MV-4-11 (cell line): ENCODE measurements around the gene ERFE.
"Not testable (repeated sequence)": the region's sequence is repeated elsewhere in the genome, so short reads cannot be mapped to it uniquely, and the experiment has no call there.

Experiments used
- DNase-seq: peaks from one replicate; lab custom pipeline; 2025; lab: John Stamatoyannopoulos, UW

Gene ERFE

GRCh38 chr2:238169708-238170251 lies 11.0 kb downstream of the ERFE start:
- DNase-seq = peak; percentile 54

DNA sequence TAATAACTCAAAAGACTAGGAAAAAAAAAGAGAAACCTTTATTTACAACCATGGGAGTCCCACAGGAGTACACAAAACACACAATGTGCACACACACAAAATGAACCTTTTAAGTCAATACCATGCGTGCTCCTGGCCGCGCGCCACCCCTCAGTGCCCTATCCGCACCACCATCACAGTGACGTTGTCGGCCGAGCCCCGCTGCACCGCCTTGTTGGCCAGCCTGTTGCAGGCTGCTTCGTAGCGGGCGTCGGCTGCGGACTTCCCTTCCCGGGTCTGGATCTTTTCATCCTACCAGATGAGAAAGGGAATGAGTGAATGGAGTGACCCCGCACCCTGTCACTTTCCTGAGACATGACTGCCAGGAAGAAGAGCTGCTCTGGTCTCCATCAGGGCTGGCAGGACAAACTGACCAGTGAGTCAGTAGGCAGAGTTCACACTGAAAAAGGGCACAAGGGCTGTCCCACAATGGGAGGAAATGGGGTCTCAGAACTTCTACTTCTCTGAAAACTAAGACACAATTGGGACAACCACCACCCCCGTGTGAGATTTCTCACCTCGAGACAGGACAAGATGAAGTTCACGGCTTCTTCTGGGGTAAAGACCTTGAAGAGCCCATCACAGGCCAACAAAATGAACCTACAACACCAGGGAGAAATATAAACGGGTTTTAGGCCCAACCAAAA lies 11.8 kb downstream of the ERFE start:
- DNase-seq = no peak

DNA sequence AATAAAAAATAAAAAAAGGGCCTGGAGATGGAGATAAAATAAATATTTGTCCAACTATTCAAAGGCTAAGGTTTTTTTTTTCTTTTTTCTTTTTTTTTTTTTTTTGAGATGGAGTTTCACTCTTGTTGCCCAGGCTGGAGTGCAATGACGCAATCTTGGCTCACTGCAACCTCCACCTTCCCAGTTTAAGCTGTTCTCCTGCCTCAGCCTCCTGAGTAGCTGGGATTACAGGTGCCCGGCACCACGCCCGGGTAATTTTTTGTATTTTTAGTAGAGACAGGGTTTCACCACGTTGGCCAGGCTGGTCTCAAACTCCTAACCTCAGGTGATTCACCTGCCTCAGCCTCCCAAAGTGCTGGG lies 12.3 kb downstream of the ERFE start:
- not testable (repeated sequence) for DNase-seq

DNA sequence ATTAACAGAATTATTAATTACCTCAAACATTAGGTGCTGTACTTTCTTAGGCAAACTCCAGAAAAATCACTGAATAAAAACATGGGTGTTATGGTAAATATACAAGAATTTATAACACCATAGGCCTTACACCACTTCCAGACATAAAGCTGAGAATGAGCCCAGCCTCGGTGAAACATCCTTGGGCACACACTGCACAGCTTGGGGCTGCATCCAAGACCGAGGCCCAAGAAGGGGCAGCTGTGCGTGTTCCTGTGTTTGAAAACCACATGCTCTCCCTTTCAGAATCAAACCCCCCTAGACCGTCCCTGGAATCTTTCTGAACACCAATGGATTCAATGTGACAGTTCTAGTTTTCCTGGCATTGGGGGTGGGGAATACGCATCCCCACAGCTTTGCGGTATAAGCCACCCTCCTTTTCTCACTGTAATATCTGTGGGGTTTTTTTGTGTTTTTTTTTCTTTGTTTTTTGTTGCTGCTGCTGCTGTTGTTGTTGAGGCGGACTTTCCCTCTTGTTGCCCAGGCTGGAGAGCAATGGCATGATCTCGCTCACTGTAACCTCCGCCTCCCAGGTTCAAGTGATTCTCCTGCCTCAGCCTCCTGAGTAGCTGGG lies 12.9 kb downstream of the ERFE start:
- DNase-seq = no peak

DNA sequence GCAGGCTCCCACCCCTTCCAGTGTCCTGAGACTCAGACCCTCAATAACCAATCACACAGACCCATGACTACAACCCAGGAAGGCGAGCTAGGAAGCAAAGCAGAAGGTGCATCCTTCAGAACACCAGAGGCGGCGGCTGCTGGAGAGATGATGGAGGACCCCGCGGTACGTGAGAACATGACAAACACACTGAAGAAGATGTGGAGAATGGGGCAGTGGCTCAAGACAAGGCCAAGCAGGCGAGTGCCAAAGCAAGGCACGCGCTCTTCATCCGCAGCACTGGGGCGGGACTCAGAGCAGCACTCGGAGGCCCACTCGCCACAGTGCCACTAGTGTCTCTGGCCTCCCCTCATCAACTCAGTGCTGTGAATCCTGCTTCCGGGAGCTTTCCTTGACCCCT lies 13.7 kb downstream of the ERFE start:
- no peak for DNase-seq

DNA sequence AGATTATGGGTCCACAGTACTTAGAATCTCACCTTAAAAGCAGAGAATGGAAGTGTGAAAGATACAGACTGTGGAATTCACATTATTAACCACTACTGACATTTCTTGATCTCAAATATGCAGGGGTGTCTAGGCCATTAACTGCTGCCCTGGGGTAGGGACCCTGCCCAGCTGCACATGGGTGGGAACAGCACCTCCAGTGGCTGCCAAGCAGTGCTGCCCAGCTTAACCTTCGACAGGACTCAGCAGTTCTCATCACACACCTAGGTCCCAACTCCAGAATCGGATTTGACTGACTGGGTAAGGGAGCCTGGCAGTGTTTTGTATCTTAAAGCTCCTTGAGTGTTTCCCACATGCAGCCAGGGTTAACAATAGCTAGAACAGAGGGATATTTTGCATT lies 14.9 kb downstream of the ERFE start:
- DNase-seq = no peak

GRCh38 chr2:238174291-238174690 lies 15.5 kb downstream of the ERFE start:
- no peak for DNase-seq

GRCh38 chr2:238174701-238175100 lies 15.9 kb downstream of the ERFE start:
- DNase-seq = no peak

DNA sequence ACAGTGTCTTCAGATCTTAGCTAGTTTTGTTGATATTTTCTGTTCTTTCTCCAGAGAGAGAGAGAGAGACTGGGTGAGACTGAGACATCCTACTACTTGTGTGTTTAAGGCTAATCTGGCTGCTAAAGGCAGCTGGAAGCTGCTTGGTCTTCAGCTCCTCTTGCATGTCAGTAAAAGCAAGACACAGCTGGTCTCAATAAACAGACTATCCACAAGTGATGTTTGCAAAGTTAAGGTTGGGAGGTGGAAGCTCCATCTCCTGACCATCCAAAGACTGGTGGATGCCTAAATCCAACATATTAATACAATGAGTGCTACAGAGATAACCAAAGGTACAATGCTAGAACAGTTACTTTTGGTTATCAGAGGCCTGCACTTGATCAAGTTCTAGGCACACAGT lies 17.8 kb downstream of the ERFE start:
- no peak for DNase-seq

GRCh38 chr2:238180554-238180953 lies 21.8 kb downstream of the ERFE start:
- DNase-seq = no peak

DNA sequence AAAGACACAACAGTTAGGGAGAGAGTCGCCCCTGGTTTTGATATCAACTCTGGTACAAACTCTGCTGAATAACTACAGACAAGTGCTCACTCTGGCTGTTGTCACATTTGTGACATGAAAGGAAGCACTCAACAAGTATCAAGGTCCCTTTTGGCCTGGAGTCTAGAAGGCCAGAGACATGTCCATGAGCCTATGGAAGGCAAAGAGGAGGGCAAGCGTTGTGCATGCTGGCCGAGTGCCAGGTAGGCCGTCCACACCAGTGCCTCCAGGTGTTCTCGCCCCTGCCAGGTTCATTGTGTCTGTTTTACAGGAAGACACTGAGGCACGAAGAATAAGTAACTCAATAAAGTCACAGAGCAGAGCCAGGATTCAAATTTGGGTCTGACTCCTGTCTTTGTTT lies 23.6 kb downstream of the ERFE start:
- DNase-seq = no peak

DNA sequence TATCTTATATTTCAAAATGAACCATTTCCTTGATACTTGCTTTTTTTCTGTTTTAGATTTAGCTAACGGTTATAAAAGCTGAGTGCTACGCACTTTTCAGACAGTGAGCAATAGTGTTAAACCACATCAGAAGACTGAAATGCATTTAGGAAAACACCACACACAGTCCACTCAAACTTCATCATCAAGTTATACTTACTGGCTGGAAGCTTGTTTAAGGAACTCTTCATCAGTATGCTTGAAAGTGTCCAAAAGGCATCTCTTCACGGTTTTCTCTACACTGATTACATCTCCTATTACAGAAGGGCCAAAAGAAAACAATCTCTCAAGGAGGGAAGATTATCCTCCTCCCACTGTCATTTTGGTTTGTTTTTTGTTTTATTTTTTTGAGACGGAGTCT lies 25.1 kb downstream of the ERFE start:
- DNase-seq = no peak

DNA sequence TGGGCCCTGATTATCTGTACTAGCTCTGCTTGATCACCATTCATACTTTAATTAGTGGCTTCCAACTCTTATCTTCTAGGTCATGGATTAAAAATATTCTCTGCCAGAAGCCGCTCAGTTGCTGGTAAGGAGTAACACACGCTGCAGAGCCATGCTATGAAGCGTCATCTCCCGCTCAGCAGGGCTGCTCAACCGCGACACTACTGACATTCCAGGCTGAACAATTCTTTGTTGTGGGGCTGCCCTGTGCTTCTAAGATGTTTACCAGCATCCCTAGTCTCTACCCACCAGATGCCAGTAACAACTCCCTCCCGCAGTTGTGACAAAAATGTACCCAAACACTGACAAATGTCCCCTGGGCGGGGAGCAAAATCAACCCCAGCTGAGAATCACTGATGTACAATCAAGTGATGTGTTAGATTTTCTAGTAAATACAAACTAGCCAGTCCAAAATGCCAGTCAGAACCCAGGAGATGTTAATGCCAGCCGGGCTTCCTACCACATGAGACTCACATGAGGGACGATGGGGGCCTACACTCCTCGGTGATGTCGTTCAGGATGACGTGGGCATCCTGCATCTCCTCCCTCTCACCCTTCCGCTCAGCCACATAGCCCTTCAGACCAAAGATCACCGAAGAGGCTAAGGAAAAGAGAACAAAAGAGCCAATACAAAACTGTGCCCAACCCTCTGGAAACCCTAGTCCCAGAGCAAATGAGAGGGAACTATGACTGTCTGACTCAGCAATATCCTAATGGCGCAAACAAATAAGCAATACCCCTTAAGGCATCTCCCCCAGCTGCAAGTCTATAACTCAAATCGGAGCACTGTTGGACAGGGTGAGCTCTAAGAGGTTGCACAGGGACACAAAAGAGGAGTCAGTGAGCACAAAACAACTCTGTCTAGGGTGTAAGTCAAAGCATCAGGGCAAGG lies 29.1 kb downstream of the ERFE start:
- no peak for DNase-seq

DNA sequence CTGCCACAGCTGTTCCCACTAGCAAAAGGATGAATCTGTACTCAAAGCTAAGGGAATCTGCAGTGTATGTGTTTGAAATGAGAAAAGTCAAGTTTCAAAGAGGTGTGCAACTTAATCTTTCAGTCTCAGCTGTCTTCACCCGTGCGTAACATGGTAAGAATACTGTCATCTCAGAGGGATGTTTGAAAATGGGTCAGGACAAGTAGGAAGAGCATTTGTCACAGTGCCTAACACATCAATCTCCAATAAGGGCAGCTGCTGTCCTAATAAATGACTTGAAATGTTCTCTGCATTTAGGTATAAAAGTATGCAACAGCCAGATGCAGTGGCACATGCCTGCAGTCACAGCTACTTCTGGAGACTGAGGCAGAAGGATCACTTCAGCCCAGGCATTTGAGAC lies 31.7 kb downstream of the ERFE start:
- DNase-seq = no peak

DNA sequence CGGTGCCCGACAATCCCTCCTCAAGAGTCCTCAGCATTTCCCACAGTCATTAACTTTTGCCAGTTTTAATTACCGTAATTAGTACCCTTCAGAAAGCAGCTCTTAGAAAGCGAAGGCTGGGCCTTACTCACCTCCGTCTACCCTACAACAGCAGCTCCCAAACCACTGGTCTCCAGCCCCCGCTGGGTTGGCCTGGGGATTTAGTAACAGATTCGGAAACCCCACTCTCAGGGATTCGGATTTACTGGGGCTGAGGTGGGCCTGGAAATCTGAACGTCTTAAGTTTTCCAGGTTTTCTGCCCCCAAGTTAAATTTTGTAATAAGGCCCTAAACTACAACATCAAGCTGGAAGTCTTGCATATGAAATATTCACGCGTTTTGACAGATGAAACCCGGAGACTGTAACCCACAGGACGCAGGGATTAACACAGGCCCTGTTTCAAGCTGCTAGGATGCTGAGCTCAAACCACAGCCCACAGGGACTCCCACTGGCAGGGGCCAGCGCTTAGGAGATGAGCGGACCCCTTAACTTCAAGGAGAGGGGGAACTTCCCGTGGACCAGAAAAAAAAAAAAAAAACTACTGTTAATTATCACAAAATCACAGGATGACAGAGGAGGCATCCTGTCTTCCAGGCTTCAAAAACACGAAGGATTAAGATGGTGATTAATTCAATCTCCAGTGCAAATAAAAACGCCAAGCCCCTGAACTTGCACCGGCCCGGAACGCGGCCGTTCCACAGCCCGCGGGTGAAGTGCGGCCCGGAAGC lies 43.7 kb downstream of the ERFE start:
- DNase-seq = peak; percentile 69

DNA sequence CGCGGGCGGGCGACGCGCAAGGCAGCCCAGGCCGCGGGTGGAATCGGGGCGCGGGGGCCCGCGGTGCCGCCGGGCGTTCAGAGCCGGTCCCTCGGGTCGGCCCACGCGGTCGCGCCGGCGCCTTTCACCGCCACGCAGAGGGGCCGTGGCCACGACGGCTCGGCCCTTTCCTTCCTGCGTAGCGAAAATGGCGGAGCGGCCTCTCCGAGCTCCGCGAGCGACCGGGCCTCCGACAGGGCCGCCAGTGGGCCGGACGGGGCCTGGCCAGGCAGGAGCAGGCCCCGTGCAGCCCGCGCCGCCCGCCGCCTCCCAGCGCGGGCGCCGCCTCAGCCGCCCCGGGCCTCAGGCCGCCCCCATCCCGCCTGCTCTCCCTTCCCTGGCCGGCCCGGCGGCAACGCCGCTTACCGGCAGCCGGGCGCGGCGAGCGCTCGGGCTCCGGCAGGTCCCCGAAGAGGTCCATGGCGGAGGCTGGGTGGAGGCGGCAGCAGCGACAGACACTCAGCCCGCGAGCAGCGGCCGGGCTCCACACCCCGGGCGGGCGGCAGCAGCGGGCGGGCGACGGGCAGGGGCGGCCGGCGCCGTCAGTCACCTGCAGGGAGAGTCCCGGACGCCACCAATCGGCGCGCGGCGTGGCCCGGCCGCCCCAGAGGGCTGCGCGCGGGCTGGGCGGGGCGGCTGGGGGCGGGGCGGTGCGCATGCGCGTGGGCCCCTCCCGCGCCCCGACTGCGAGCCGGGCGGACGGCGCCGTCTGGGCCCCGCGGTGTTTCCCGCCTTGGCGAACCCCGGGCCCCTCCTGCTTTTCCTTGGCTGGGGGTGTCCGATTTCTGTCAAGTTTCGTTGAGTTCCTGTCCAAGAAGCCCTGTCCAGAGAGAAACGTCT lies 44.6 kb downstream of the ERFE start, which contains the start of gene ILKAP:
ILKAP (minus strand) TSS at position 602 of the 879 bp plus-strand sequence; CDS start at position 460, 142 bp downstream.
- DNase-seq = peak; percentile 69

- peak; percentile 59 for DNase-seq
Measured at GRCh38 chr2:238203973-238204683, 45.4 kb downstream of the ERFE start.

DNA sequence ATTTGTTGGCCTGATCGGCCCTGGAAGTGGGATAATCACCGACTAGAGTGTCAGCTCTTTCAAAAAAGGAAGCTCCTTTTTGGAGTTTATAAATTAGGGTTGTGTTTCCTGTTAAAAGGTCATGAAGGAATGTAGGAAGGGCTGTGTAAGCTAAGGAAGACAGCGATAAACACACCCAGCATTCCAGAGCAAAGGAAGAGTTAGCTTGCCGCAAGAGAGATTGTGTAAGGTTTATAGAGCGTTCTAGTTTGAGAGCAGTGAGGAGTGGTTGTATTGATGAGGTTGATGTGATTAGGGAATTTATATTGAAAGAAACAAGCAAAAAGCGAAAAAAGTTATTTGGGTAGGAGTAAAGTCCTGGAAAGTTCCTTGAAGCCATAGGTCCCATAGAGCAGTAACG lies 48.2 kb downstream of the ERFE start:
- no peak for DNase-seq

- DNase-seq = no peak
Measured at GRCh38 chr2:238216651-238217184, 57.9 kb downstream of the ERFE start.
